ENCODE results near the gene PPP1R1A.

The PPP1R1A gene

DNA sequence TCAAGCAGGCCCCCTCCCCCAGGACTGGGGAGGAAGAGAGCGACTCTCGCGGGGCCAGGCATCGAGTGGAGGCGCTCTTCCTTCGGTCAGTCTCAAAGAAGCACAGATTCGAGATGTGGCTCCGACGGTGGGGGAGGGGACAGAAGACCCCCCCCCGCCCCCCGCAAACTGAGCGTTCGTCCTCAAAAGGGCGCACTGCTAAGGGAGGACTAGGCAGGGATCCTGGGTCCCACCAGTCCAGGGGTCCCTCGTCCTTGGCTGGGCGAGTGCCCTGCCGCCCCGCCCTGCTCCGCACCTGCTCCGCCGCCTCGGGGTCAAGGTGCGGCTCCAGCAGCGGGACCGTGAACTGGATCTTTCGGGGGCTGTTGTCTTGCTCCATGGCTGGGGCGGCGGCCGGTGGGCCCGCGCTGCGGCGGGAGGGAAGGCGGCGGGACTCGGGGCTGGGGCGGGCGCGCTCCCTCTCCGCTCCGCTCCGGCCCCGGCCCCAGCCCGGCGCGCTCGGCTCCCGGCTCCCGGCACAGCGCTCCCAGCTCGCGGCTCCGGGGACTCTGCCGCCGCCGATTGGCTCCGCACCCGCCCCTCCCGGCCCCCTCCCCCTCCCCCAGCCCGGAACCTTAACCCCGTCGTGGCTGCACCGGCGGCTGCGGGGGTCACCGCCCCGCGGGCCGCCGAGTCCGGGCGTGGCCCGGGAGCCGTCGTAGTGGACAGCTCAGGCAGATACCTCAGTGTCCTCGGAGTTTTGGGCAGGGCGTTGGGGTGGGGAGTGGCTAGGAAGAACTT is at the start of gene PPP1R1A:
Gene PPP1R1A, minus strand, starts transcription at position 550 of the 780 bp plus-strand sequence. Its CDS starts 171 bp downstream, at position 379.
- no peak for DNase-seq (ENCODE audit: low read depth)

- DNase-seq (ENCODE audit: low read depth), result no peak
Observed at GRCh38 chr12:54634795-54635194, 46.3 kb upstream of the PPP1R1A start, which contains the start of gene LACRT. Gene LACRT, minus strand, starts transcription at chr12:54634895. Its CDS starts 54 bp downstream, at chr12:54634841.

GRCh38 chr12:54631988-54632728 is 43.7 kb upstream of the PPP1R1A start:
- no peak for DNase-seq (ENCODE audit: low read depth)

DNA sequence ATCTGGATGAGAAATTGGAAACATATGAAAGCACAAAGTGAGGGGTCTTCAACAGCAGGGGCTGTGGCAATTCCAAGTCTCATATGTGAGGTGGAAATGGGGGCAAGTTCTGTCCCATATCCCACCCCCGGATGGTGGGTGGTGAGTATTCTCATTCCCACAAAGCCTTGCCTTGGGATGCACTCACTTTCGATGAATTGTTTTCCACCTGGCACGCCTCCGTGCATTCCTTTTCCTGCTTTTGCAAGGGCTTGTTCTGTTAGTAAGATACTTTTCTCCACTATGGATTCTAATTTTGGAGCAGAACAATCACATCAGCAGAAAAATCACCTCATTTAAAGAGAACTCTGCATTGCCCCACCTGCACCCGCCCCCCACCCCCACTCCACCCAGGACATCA is 43.1 kb upstream of the PPP1R1A start:
- no peak for DNase-seq (ENCODE audit: low read depth)

GRCh38 chr12:54629925-54630324 is 41.5 kb upstream of the PPP1R1A start:
- no peak for DNase-seq (ENCODE audit: low read depth)

GRCh38 chr12:54628186-54628846 is 39.9 kb upstream of the PPP1R1A start:
- no peak for DNase-seq (ENCODE audit: low read depth)

DNA sequence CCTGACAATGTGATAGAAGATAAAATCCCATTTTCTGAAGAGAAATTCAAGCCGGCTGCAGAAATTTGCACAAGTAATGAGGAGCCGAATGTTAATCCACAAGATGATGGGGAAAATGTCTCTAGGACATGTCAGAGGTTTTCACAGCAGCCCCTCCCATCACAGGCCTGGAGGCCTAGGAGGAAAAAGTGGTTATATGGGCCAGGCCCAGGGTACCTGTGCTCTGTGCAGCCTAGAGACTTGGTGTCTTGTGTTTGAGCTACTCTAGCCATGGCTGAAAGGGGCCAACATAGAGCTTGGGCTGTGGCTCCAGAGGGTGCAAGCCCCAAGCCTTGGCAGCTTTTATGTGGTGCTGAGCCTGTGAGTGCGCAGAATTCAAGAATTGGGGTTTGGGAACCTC is 38.8 kb upstream of the PPP1R1A start:
- no peak for DNase-seq (ENCODE audit: low read depth)

- no peak for DNase-seq (ENCODE audit: low read depth)
Observed at GRCh38 chr12:54625598-54625997, 37.1 kb upstream of the PPP1R1A start.

DNA sequence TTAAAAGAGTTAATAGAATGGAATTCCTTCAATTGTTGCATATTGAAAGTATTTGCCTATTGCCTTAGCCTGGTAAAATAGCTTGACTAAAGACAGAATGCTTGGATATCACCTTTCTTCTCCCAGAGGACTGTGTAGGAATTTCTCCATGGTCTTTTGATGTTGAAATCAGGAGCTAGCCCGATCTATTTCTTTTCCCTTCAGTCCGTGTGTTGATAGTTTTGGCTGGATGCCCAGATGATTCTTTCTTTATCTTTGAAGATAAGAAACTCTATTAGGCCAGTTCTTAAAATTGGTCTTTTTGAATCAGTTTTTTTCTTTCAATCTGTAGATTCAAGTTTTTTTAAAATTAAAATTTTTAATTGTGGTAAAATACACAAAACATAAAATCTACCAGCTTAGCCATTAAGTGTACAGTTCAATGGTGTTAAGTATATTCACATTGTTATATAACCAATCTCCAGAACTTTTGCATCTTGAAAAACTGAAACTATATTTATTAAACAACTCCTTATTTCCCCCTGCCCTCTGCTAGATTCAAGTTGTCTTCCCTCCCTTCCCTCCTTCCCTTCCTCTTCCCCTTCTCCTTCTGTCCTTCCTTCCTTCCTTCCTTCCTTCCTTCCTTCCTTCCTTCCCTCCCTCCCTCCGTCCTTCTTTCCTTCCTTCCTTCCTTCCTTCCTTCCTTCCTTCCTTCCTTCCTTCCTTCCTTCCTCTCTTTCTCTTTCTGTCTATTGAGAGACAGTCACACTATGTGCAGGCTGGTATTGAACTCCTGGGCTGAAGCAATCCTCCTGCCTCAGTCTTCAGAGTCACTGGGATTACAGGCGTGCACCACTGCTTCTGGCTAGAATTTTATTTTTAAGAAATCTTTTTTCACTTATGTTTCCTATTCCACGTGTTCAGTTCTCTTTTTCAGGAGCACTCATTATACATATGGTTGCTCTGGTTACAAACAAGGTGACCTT is 36.1 kb upstream of the PPP1R1A start:
- peak; percentile 28 for DNase-seq (ENCODE audit: low read depth)

DNA sequence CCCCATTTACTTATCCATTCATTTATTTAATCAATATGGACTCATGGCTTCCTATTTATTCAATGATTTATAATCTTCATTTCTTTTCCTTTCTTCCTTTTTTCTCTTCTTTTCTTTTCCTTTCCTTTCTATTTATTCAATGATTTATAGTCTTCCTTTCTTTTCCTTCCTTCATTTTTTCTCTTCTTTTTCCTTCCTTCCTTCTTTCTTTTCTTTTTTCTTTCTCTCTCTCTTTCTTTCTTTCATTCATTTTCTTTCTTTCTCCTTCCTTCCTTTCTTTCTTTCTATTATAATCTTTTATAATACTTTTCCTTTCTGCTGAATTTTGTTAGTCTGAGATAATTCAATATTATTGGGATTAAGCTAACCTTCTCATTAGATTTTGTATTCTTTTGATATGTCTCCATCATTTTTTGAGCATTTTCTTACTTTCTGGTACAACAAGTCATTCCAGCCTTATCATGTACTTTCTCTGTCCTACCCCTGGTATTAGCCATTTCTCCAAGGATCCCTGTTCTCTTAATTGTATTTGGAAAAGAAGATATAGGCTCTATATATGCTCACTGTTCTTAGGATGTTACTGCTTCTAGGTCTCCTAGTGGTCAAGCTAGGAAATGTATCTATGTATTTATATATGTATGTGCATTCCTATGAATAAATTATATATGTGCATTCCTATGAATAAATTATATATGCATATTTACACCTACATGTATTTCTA is 34.2 kb upstream of the PPP1R1A start:
- peak; percentile 16 for DNase-seq (ENCODE audit: low read depth)

DNA sequence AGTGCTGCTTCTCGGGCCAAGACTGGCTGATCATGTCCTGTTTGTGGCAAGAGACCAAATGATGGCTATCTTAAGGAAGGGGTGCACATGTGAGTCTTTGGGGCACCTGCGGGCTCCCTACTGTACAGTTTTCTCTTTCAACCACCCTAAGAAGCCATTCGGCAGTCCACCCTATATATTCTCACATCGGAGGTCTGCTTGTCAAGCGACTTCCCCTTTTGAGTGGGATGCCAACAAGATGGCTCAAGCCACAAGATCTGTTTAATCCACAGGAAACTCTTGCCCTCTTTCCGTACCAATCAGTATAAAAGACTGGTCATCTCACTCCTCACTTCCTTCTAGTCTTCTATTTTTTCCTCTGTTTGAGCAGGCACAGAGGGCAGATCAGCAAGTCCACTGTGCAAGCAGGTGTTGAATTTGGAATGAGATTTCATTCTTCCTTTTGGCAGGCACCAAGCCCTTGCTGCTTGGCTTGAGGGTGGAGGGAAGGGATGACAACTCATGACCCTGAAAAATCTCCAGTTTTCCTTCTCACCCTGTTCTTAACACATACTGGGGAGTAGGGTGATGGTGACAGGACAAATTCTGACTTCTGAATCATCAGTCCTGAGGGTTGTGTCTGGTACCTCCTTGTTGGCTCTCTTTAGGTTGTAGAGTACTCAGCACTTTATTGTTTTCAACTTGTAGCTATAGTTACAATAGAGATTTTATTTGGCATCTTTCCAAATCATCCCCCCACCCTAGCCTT is 28.6 kb upstream of the PPP1R1A start:
- no peak for DNase-seq (ENCODE audit: low read depth)

DNA sequence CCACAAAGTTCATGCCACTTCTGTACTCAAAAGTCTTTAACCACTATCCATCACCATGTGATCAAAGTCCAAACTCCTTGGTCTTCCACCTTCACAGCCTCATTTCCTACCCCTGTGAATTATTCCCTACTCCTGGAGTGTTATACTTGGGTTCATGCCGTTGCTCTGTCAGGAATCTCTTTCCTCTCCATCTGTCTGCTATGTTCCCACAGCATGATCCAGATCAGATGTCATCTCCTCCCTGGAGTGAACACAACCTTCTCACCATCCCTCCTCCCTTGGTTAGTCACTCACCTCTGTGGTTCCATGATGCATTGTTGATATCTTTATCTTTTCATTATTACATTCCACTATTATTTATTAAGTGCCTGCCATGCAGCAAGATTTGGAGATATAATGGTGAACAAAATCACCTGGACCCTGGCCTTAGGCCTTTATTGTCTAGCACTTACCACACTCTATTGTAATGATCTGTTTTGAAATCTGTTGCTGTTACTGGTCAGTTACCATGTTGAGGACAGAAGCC is 23.8 kb upstream of the PPP1R1A start:
- DNase-seq (ENCODE audit: low read depth), result no peak

- DNase-seq (ENCODE audit: low read depth), result no peak
Observed at GRCh38 chr12:54611715-54612149, 23.3 kb upstream of the PPP1R1A start.

GRCh38 chr12:54608769-54609168 is 20.3 kb upstream of the PPP1R1A start:
- no peak for DNase-seq (ENCODE audit: low read depth)

- DNase-seq (ENCODE audit: low read depth), result no peak
Observed at GRCh38 chr12:54608156-54608555, 19.7 kb upstream of the PPP1R1A start.

DNA sequence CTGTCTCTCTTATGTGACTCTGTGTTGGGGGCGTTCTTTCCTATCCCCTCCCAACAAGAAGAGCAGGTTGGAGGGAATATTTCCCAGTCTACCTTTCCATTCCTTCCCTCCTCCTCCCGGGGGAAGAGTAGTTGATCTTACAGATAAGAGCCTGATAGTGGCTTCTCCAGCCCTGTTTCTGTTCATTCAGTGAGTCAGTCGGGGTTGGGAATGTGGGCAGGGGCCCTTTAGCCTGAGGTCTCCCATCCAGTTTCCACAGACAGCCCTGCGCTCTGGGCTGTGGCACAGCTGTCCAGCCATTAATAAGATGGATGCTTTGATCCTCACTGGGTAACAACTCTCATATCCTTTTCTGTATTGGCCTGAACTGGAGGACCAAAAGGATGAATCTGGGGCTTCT is 18.1 kb upstream of the PPP1R1A start:
- no peak for DNase-seq (ENCODE audit: low read depth)

DNA sequence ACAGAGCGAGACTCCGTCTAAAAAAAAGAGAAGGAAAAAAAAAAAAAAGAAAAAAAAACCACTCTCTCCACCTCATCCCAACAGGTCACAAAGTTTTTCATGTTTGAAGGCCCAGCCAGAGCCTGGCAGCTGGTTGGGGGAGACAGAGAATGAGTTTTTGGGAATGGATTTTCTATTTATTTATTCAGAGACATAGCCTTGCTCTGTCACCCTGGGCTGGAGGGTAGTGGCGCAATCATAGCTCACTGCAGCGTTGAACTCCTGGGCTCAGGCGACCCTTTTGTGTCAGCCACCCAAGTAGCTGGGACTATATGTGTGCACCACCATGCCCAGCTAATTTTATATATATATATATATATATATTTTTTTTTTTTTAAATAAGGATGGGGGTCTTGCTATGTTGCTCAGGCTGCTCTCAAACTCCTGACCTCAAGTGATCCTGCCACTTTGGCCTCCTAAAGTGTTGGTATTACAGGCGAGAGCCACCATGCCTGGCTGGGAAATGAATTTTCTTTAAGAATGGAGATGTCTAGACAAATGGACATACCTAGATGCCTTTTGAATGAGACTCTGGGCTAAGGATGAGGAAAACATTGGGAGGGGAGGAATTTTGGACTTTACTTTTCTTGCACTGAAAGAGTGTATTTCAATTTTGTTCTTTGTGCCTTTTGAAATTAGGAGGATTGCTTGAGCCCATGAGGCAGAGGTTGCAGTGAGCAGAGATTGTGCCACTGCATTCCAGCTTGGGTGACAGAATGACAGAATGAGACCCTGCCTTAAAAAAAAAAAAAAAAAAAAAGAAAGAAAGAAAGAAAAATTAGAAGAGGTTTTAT is 16.9 kb upstream of the PPP1R1A start:
- no peak for DNase-seq (ENCODE audit: low read depth)

- DNase-seq (ENCODE audit: low read depth), result no peak
Observed at GRCh38 chr12:54604436-54604835, 16.0 kb upstream of the PPP1R1A start.

DNA sequence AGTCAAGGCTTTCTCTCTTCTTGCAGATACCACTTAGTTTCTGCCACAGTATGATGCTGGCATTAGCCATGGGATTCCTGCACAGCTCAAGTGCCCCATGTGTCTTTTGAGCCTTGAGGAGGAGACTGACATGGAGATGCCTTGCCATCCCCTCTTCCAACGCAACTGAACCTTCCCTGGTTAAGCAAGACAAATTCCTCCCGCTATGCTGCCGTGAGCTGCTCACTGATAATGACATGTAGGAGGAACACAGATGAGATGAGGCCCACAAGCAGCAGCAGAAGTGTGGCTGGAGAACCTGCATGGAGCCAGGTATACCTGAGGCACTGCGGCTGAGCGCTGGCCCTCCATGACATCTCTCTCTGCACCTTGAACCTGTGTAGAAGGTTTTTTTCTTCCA is 15.4 kb upstream of the PPP1R1A start:
- DNase-seq (ENCODE audit: low read depth), result no peak

Measured in iris pigment epithelial cell (primary cell).